Measurements from ENCODE around the gene TAGLN2.

TAGLN2 gene

GRCh38 chr1:159877695-159878444 is 47.4 kb downstream of the TAGLN2 start:
- no peak for DNase-seq (ENCODE audit: low read depth, low spot score)

GRCh38 chr1:159873530-159874143 is 51.7 kb downstream of the TAGLN2 start:
- no peak for DNase-seq (ENCODE audit: low read depth, low spot score)

- DNase-seq (ENCODE audit: low read depth, low spot score), result no peak
Observed at GRCh38 chr1:159872891-159873290, 52.4 kb downstream of the TAGLN2 start.

GRCh38 chr1:159870704-159871103 is 54.6 kb downstream of the TAGLN2 start:
- DNase-seq (ENCODE audit: low read depth, low spot score), result no peak

GRCh38 chr1:159869607-159870006 is 55.7 kb downstream of the TAGLN2 start:
- DNase-seq (ENCODE audit: low read depth, low spot score), result no peak

GRCh38 chr1:159869173-159869572 is 56.1 kb downstream of the TAGLN2 start:
- no peak for DNase-seq (ENCODE audit: low read depth, low spot score)

- DNase-seq (ENCODE audit: low read depth, low spot score), result no peak
Observed at GRCh38 chr1:159868766-159869165, 56.5 kb downstream of the TAGLN2 start.

Data from smooth muscle cell of the brain vasculature (primary cell).